ENCODE data around the gene IL17RB. TPM values are rescaled to one million over a fixed set of nuclear protein-coding genes. Genes with fewer than 3 reads are reported as not detected.

Gene IL17RB
- total and polyA plus RNA-seq, 3 experiments from 2014 or later: 0.98 to 2.1 (median 1.2) TPM

GRCh38 chr3:53890726-53891475 is 44.5 kb downstream of the IL17RB start:
- Mint-ChIP-seq H3K9me3 (no peaks in the 10 kb centered on the region), H3K4me3 (peak overlapping the region; percentile 90 to 98 (median 94)), H3K27me3 (peaks cover 0 to 3% of the 10 kb centered on the region in 2 donors), H3K36me3 (peaks cover 0 to 37% (median 5%) of the 10 kb centered on the region in 3 donors), H3K4me1 (peaks cover 55 to 62% (median 55%) of the 10 kb centered on the region in 3 donors), H3K27ac (peak overlapping the region; percentile 96 to 100 (median 100))
- no peaks in the 10 kb centered on the region for H3K27me3 ChIP-seq (ENCODE audit: insufficient read depth, low read length, poor library complexity, severe bottlenecking)
- peak overlapping the region; percentile 97 for H3K27ac ChIP-seq (ENCODE audit: low read depth, low read length)
- H3K36me3 ChIP-seq (ENCODE audit: insufficient read depth, low read length): peaks cover 1% of the 10 kb centered on the region
- H3K4me1 ChIP-seq (ENCODE audit: insufficient read depth, low read length): peaks cover 40% of the 10 kb centered on the region
- H3K4me3 ChIP-seq (ENCODE audit: low read length): peak overlapping the region; percentile 89
- peak; percentile 29 to 74 (median 65) for DNase-seq
- ChIA-PET CTCF (interaction anchor here (0.8 to 1.1 kb wide), 2 partner anchors 14 to 757 kb away, joined by 3 read pairs; no protein-coding TSS in a partner anchor), POLR2A (interaction anchor here (1.0 to 2.4 kb wide), 2 partner anchors 10 to 543 kb away, joined by 3 to 20 read pairs; partner anchors contain the start of gene ACTR8)
- H3K9me3 ChIP-seq (ENCODE audit: low read length): no peaks in the 10 kb centered on the region

- Histone ChIP-seq H3K4me3 (ENCODE audit: low read length) (peak within 1 kb of the TSS; percentile 89), H3K27me3 (ENCODE audit: insufficient read depth, low read length, poor library complexity, severe bottlenecking) (no peaks in the 10 kb centered on the region), H3K36me3 (ENCODE audit: insufficient read depth, low read length) (no peaks in the 10 kb centered on the region), H3K27ac (ENCODE audit: low read depth, low read length) (peak within 1 kb of the TSS; percentile 97), H3K4me1 (ENCODE audit: insufficient read depth, low read length) (peaks cover 40% of the 10 kb centered on the region), H3K9me3 (ENCODE audit: low read length) (no peaks in the 10 kb centered on the region)
- Mint-ChIP-seq H3K4me1 (peaks cover 53 to 60% (median 54%) of the 10 kb centered on the region in 3 donors), H3K9me3 (no peaks in the 10 kb centered on the region), H3K27ac (peak within 1 kb of the TSS; percentile 96 to 100 (median 100)), H3K27me3 (peaks cover 3 to 6% of the 10 kb centered on the region in 2 donors), H3K4me3 (peak within 1 kb of the TSS; percentile 90 to 98 (median 94)), H3K36me3 (peaks cover 0 to 30% (median 5%) of the 10 kb centered on the region in 3 donors)
- ChIA-PET POLR2A (interaction anchor here (1.0 to 2.4 kb wide), 3 partner anchors 8 to 544 kb away, joined by 3 to 20 read pairs (median 3); partner anchors contain the start of gene ACTR8), CTCF (interaction anchor here (0.9 to 1.1 kb wide), 2 partner anchors 10 to 15 kb away, joined by 3 to 4 read pairs; no protein-coding TSS in a partner anchor)
- peak; percentile 94 to 99 (median 97) for DNase-seq
Observed at GRCh38 chr3:53891497-53892285, 45.3 kb downstream of the IL17RB start, which contains the start of gene SELENOK. Gene SELENOK (minus strand): TSS chr3:53891859.

GRCh38 chr3:53892286-53892637 is 45.9 kb downstream of the IL17RB start:
- H3K27me3 ChIP-seq (ENCODE audit: insufficient read depth, low read length, poor library complexity, severe bottlenecking): no peaks in the 10 kb centered on the region
- Mint-ChIP-seq H3K4me1 (peaks cover 47 to 55% (median 49%) of the 10 kb centered on the region in 3 donors), H3K9me3 (no peaks in the 10 kb centered on the region), H3K36me3 (peaks cover 0 to 25% (median 5%) of the 10 kb centered on the region in 3 donors), H3K27ac (peak overlapping the region; percentile 96 to 100 (median 100)), H3K27me3 (peaks cover 6 to 12% of the 10 kb centered on the region in 2 donors), H3K4me3 (peak overlapping the region; percentile 90 to 98 (median 94))
- H3K27ac ChIP-seq (ENCODE audit: low read depth, low read length): peak overlapping the region; percentile 97
- no peak for DNase-seq
- no peaks in the 10 kb centered on the region for H3K36me3 ChIP-seq (ENCODE audit: insufficient read depth, low read length)
- ChIA-PET POLR2A (interaction anchor here (1.0 to 2.4 kb wide), 2 partner anchors 9 to 11 kb away, joined by 3 to 20 read pairs; partner anchors contain the start of gene ACTR8), CTCF (interaction anchor here (0.9 kb wide), 1 partner anchor 11 kb away, joined by 4 read pairs; no protein-coding TSS in a partner anchor)
- H3K4me3 ChIP-seq (ENCODE audit: low read length): peak overlapping the region; percentile 89
- H3K4me1 ChIP-seq (ENCODE audit: insufficient read depth, low read length): peaks cover 34% of the 10 kb centered on the region
- no peaks in the 10 kb centered on the region for H3K9me3 ChIP-seq (ENCODE audit: low read length)

- Mint-ChIP-seq H3K27ac (no peak overlapping the region), H3K4me1 (no peaks in the 10 kb centered on the region), H3K27me3 (peaks cover 12 to 53% of the 10 kb centered on the region in 2 donors), H3K36me3 (peaks cover 0 to 2% (median 0%) of the 10 kb centered on the region in 3 donors), H3K4me3 (no peak overlapping the region), H3K9me3 (no peaks in the 10 kb centered on the region)
- Histone ChIP-seq H3K4me1 (ENCODE audit: insufficient read depth, low read length) (no peaks in the 10 kb centered on the region), H3K4me3 (ENCODE audit: low read length) (no peak overlapping the region), H3K27me3 (ENCODE audit: insufficient read depth, low read length, poor library complexity, severe bottlenecking) (peaks cover 4% of the 10 kb centered on the region), H3K9me3 (ENCODE audit: low read length) (no peaks in the 10 kb centered on the region), H3K36me3 (ENCODE audit: insufficient read depth, low read length) (no peaks in the 10 kb centered on the region), H3K27ac (ENCODE audit: low read depth, low read length) (no peak overlapping the region)
- DNase-seq: no peak
- ChIA-PET CTCF (no interaction called here), POLR2A (no interaction called here)
Observed at GRCh38 chr3:53899750-53900149, 53.4 kb downstream of the IL17RB start.

- no peak overlapping the region for H3K4me3 Mint-ChIP-seq
- peaks cover 0 to 8% (median 0%) of the 10 kb centered on the region in 3 donors for H3K36me3 Mint-ChIP-seq
- Histone ChIP-seq H3K4me1 (ENCODE audit: insufficient read depth, low read length) (no peaks in the 10 kb centered on the region), H3K27ac (ENCODE audit: low read depth, low read length) (no peak overlapping the region), H3K36me3 (ENCODE audit: insufficient read depth, low read length) (no peaks in the 10 kb centered on the region), H3K27me3 (ENCODE audit: insufficient read depth, low read length, poor library complexity, severe bottlenecking) (peaks cover 10% of the 10 kb centered on the region), H3K4me3 (ENCODE audit: low read length) (no peak overlapping the region), H3K9me3 (ENCODE audit: low read length) (no peaks in the 10 kb centered on the region)
- peaks cover 12 to 59% of the 10 kb centered on the region in 2 donors for H3K27me3 Mint-ChIP-seq
- POLR2A ChIA-PET: no interaction called here
- H3K9me3 Mint-ChIP-seq: peaks cover 0 to 4% (median 0%) of the 10 kb centered on the region in 5 donors
- CTCF ChIA-PET: no interaction called here
- H3K27ac Mint-ChIP-seq: no peak overlapping the region
- no peaks in the 10 kb centered on the region for H3K4me1 Mint-ChIP-seq
- DNase-seq: no peak
Observed at GRCh38 chr3:53900666-53901331, 54.4 kb downstream of the IL17RB start.

- no peak for DNase-seq
- Histone ChIP-seq H3K4me3 (ENCODE audit: low read length) (no peak overlapping the region), H3K9me3 (ENCODE audit: low read length) (no peaks in the 10 kb centered on the region), H3K27ac (ENCODE audit: low read depth, low read length) (no peak overlapping the region), H3K4me1 (ENCODE audit: insufficient read depth, low read length) (no peaks in the 10 kb centered on the region), H3K36me3 (ENCODE audit: insufficient read depth, low read length) (no peaks in the 10 kb centered on the region), H3K27me3 (ENCODE audit: insufficient read depth, low read length, poor library complexity, severe bottlenecking) (peaks cover 15% of the 10 kb centered on the region)
- H3K36me3 Mint-ChIP-seq: peaks cover 0 to 14% (median 0%) of the 10 kb centered on the region in 3 donors
- no peak overlapping the region for H3K4me3 Mint-ChIP-seq
- H3K9me3 Mint-ChIP-seq: peaks cover 0 to 10% (median 0%) of the 10 kb centered on the region in 5 donors
- no peaks in the 10 kb centered on the region for H3K4me1 Mint-ChIP-seq
- CTCF ChIA-PET: no interaction called here
- POLR2A ChIA-PET: no interaction called here
- H3K27me3 Mint-ChIP-seq: peaks cover 15 to 61% of the 10 kb centered on the region in 2 donors
- H3K27ac Mint-ChIP-seq: no peak overlapping the region
Observed at GRCh38 chr3:53902067-53902466, 55.7 kb downstream of the IL17RB start.

- no peak overlapping the region for H3K27ac ChIP-seq (ENCODE audit: low read depth, low read length)
- POLR2A ChIA-PET: no interaction called here
- no peaks in the 10 kb centered on the region for H3K4me1 ChIP-seq (ENCODE audit: insufficient read depth, low read length)
- H3K27ac Mint-ChIP-seq: no peak overlapping the region
- peaks cover 0 to 10% (median 0%) of the 10 kb centered on the region in 5 donors for H3K9me3 Mint-ChIP-seq
- H3K27me3 Mint-ChIP-seq: peaks cover 9 to 56% of the 10 kb centered on the region in 2 donors
- no peaks in the 10 kb centered on the region for H3K36me3 ChIP-seq (ENCODE audit: insufficient read depth, low read length)
- no peaks in the 10 kb centered on the region for H3K9me3 ChIP-seq (ENCODE audit: low read length)
- no peak for DNase-seq
- H3K4me3 ChIP-seq (ENCODE audit: low read length): no peak overlapping the region
- H3K4me1 Mint-ChIP-seq: no peaks in the 10 kb centered on the region
- CTCF ChIA-PET: no interaction called here
- peaks cover 0 to 14% (median 0%) of the 10 kb centered on the region in 3 donors for H3K36me3 Mint-ChIP-seq
- H3K4me3 Mint-ChIP-seq: no peak overlapping the region
- peaks cover 15% of the 10 kb centered on the region for H3K27me3 ChIP-seq (ENCODE audit: insufficient read depth, low read length, poor library complexity, severe bottlenecking)
Observed at GRCh38 chr3:53902711-53903110, 56.3 kb downstream of the IL17RB start.

Data from CD8-positive, alpha-beta memory T cell (primary cell).